Mesodermal cell (in vitro differentiated cells): Measurements from ENCODE around the gene MYL12B.

Experiments
- H3K27ac ChIP-seq: 2 replicates; pipeline ENCODE4 v1.7.0; 2013; ENCODE audit warnings: mild to moderate bottlenecking, low read depth, low read length, moderate library complexity; ENCODE audit not compliant: severe bottlenecking
- H3K36me3 ChIP-seq: 2 replicates; pipeline ENCODE4 v1.7.1; 2013; ENCODE audit warnings: mild to moderate bottlenecking, low read length, moderate library complexity; ENCODE audit not compliant: control insufficient read depth, insufficient read depth
- H3K4me1 ChIP-seq: one replicate; pipeline ENCODE4 v1.7.1; 2013; ENCODE audit warnings: mild to moderate bottlenecking, low read length; ENCODE audit not compliant: insufficient read depth, control insufficient read depth, poor library complexity, severe bottlenecking
- H3K4me3 ChIP-seq: 2 replicates; pipeline ENCODE4 v1.7.0; 2013; ENCODE audit warnings: low read length, control low read depth, mild to moderate bottlenecking; ENCODE audit not compliant: insufficient read depth, poor library complexity, severe bottlenecking; ENCODE audit errors: extremely low read depth
- H3K9me3 ChIP-seq: 2 replicates; pipeline ENCODE4 v1.7.1; 2013; ENCODE audit warnings: mild to moderate bottlenecking, low read length, moderate library complexity; ENCODE audit not compliant: control insufficient read depth
- WGBS, 2 experiments: methylation state at CpG; one replicate each; pipeline ENCODE4 v1.1.5; 2013; ENCODE audit warnings: missing lambda C conversion rate in 2 of 2; ENCODE audit not compliant: insufficient coverage in 2 of 2; 5-methylcytosine and 5-hydroxymethylcytosine counted together

Gene MYL12B

DNA sequence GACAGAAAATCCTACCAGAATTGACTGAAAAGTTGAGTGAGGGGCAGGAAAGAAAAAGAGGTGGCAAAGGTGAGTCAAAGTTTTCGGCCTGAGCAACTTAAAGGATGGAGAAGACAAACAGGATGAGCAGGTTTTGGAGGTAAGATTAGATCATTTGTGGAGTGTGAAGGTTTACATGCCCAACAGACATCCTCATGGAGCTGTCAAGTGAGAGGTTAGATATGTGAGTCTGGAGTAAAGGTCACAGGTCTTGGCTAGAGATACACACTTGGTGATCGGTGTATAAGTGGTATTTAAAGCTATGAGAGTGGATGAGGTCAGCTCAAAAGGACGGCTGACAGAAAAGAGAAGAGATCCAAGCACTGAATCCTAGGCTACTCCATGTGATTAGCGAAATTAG is 25.5 kb upstream of the MYL12B start:
- peaks cover 4% of the 10 kb centered on the region for H3K9me3 ChIP-seq
- no peak overlapping the region for H3K27ac ChIP-seq
- H3K4me1 ChIP-seq = no peaks in the 10 kb centered on the region
- H3K36me3 ChIP-seq = no peaks in the 10 kb centered on the region
- WGBS, 2 experiments = 87 to 89% methylated on average over 4 of the region's 4 CpGs
- no peak overlapping the region for H3K4me3 ChIP-seq

DNA sequence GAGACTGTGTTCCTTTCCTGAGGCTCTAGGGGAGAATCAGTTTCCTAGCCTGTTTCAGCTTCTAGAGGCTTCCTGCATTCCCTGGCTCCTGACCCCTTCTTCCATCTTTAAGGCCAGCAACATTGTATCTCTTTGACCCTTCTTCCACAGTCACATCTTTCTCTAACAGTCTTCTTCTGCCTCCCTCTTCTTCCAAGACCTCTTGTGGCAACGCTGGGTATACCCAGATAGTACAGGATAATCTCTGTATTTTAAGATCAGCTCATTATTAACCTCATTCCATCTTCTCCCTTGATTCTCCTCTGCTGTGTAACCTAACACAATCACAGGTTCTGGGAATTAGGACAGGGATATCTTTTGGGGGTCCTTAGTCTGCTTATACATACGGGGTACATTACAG is 23.2 kb upstream of the MYL12B start:
- WGBS, 2 experiments = 91 to 92% methylated on average over 1 to 2 of the region's 2 CpGs
- H3K4me3 ChIP-seq = no peak overlapping the region
- no peak overlapping the region for H3K27ac ChIP-seq
- no peaks in the 10 kb centered on the region for H3K36me3 ChIP-seq
- H3K4me1 ChIP-seq = no peaks in the 10 kb centered on the region
- H3K9me3 ChIP-seq = peaks cover 5% of the 10 kb centered on the region

GRCh38 chr18:3245185-3245564 is 16.8 kb upstream of the MYL12B start:
- peaks cover 13% of the 10 kb centered on the region for H3K9me3 ChIP-seq
- 63 to 67% methylated on average over 1 of the region's 1 CpG for WGBS, 2 experiments
- H3K4me3 ChIP-seq = no peak overlapping the region
- H3K27ac ChIP-seq = no peak overlapping the region
- peaks cover 4% of the 10 kb centered on the region for H3K4me1 ChIP-seq
- H3K36me3 ChIP-seq = peaks cover 10% of the 10 kb centered on the region

GRCh38 chr18:3245853-3246634 is 15.9 kb upstream of the MYL12B start:
- Histone ChIP-seq H3K4me1 (peaks cover 7% of the 10 kb centered on the region), H3K27ac (peak overlapping the region; percentile 98), H3K4me3 (peak overlapping the region; percentile 14), H3K36me3 (peaks cover 16% of the 10 kb centered on the region), H3K9me3 (peaks cover 13% of the 10 kb centered on the region)
- 41 to 42% methylated on average over 17 to 25 of the region's 29 CpGs for WGBS, 2 experiments

- peaks cover 8% of the 10 kb centered on the region for H3K9me3 ChIP-seq
- peak overlapping the region; percentile 97 for H3K4me3 ChIP-seq
- WGBS, 2 experiments = 79 to 81% methylated on average over 21 of the region's 23 CpGs
- H3K4me1 ChIP-seq = peaks cover 14% of the 10 kb centered on the region
- peak overlapping the region; percentile 98 for H3K27ac ChIP-seq
- peaks cover 16% of the 10 kb centered on the region for H3K36me3 ChIP-seq
Measured at GRCh38 chr18:3246635-3247239, 15.2 kb upstream of the MYL12B start.

GRCh38 chr18:3247240-3248061 is 14.5 kb upstream of the MYL12B start, which contains the start of gene MYL12A:
Gene MYL12A (plus strand): TSS chr18:3247801. CDS start chr18:3253248, 5,447 bp downstream.
- peak within 1 kb of the TSS; percentile 97 for H3K4me3 ChIP-seq
- peaks cover 8% of the 10 kb centered on the region for H3K9me3 ChIP-seq
- H3K4me1 ChIP-seq = peaks cover 18% of the 10 kb centered on the region
- peak within 1 kb of the TSS; percentile 98 for H3K27ac ChIP-seq
- peaks cover 16% of the 10 kb centered on the region for H3K36me3 ChIP-seq
- 0 to 2% methylated on average over 35 to 44 of the region's 65 CpGs for WGBS, 2 experiments

GRCh38 chr18:3248062-3248657 is 13.8 kb upstream of the MYL12B start:
- peak overlapping the region; percentile 97 for H3K4me3 ChIP-seq
- H3K36me3 ChIP-seq = peaks cover 22% of the 10 kb centered on the region
- H3K27ac ChIP-seq = peak overlapping the region; percentile 98
- peaks cover 8% of the 10 kb centered on the region for H3K9me3 ChIP-seq
- WGBS, 2 experiments = 0 to 1% methylated on average over 16 to 22 of the region's 22 CpGs
- peaks cover 19% of the 10 kb centered on the region for H3K4me1 ChIP-seq

DNA sequence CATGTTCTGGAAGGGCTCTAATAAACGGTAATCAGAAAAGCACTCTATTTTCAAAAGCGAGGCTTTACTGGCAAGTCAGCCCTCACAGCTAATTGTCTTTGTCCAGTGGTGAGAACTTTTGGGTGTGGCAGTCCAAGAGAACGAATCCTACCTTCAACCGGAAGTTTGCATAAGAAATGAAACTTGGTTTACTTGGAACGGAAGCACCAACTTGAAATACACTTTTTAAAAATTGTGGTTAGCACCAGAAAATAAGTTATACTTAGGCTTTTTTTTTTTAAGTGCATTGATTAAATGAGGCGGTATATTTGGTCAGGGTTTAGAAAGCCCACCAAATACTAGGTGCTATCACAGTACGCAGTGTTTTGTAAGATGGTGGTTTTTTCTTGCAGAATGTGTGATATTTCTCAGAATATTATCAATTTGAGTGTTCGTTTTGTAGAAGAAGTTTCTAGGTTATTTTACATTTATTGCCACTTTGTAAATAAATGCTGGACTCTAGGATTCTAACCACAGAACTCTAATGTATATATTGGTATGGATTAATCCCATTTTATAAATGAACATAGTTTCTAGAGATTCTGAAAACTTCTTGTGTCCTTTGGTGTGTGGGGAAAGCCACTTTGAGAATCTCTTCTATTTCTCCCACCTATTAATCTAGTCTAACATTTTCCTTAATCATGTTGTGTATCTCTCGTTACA is 13.1 kb upstream of the MYL12B start:
- Histone ChIP-seq H3K4me1 (peaks cover 25% of the 10 kb centered on the region), H3K9me3 (peaks cover 8% of the 10 kb centered on the region), H3K4me3 (peak overlapping the region; percentile 97), H3K36me3 (peaks cover 28% of the 10 kb centered on the region), H3K27ac (peak overlapping the region; percentile 98)
- 20 to 89% methylated on average over 1 to 4 of the region's 9 CpGs for WGBS, 2 experiments

GRCh38 chr18:3250237-3251107 is 11.5 kb upstream of the MYL12B start:
- peaks cover 45% of the 10 kb centered on the region for H3K36me3 ChIP-seq
- WGBS, 2 experiments = 100% methylated on average over 1 of the region's 6 CpGs
- peaks cover 8% of the 10 kb centered on the region for H3K9me3 ChIP-seq
- peak overlapping the region; percentile 97 for H3K4me3 ChIP-seq
- H3K4me1 ChIP-seq = peaks cover 40% of the 10 kb centered on the region
- H3K27ac ChIP-seq = no peak overlapping the region
